GM12878 (cell line): Measurements from ENCODE around the gene ARHGEF17. TPM values are rescaled to one million over a fixed set of nuclear protein-coding genes. Genes with fewer than 3 reads are reported as not detected.

Experiments used
- BHLHE40 ChIP-seq, 2 experiments: fragments of 450-650 bp in 1 of 2; IDR thresholded peaks; 2 replicates each; pipeline ENCODE4 v1.6.1; 2011 to 2017; ENCODE audit warnings: low read depth in 2 of 2, borderline replicate concordance in 1 of 2, improper control_type of control experiment in 1 of 2, low read length in 1 of 2, mild to moderate bottlenecking in 1 of 2
- CBFB ChIP-seq: IDR thresholded peaks from 2 replicates; pipeline ENCODE4 v1.6.1; 2016; ENCODE audit warnings: antibody characterized with exemption, low read depth
- DPF2 ChIP-seq: fragments of 450-650 bp; IDR thresholded peaks from 2 replicates; pipeline ENCODE4 v1.6.1; 2017; ENCODE audit warnings: mild to moderate bottlenecking
- EP300 ChIP-seq, 2 experiments: fragments of 150-350 bp in 1 of 2; IDR thresholded peaks; 2 replicates each; pipeline ENCODE4 v1.6.1; 2011 to 2012; ENCODE audit warnings: low read depth in 2 of 2, low read length in 2 of 2, borderline replicate concordance in 1 of 2, improper control_type of control experiment in 1 of 2, inconsistent platforms in 1 of 2; ENCODE audit not compliant: control insufficient read depth in 1 of 2
- GATAD2B ChIP-seq: fragments of 450-650 bp; conservative IDR thresholded peaks from 2 replicates; pipeline ENCODE4 v1.6.1; 2017; ENCODE audit warnings: low read depth, mild to moderate bottlenecking, moderate library complexity
- HDAC2 ChIP-seq: fragments of 200-600 bp; sonication (generic); IDR thresholded peaks from 2 replicates; pipeline ENCODE4 v1.6.1; 2017
- KDM1A ChIP-seq: fragments of 200-600 bp; sonication (generic); IDR thresholded peaks from 2 replicates; pipeline ENCODE4 v1.6.1; 2016; ENCODE audit warnings: borderline replicate concordance
- MTA2 ChIP-seq: fragments of 450-650 bp; IDR thresholded peaks from 2 replicates; pipeline ENCODE4 v1.6.1; 2016; ENCODE audit warnings: low read depth, mild to moderate bottlenecking, moderate library complexity
- NFYB ChIP-seq: IDR thresholded peaks from 2 replicates; pipeline ENCODE4 v1.6.1; 2011; ENCODE audit warnings: low read depth, mild to moderate bottlenecking, low read length, improper control_type of control experiment, moderate library complexity; ENCODE audit not compliant: insufficient read depth
- PAX5 ChIP-seq: IDR thresholded peaks from 2 replicates; pipeline ENCODE4 v1.6.1; 2011; ENCODE audit warnings: low read depth, low read length, borderline replicate concordance
- POLR2AphosphoS5 ChIP-seq: IDR thresholded peaks from 2 replicates; pipeline ENCODE4 v1.6.1; 2011; ENCODE audit warnings: mild to moderate bottlenecking, low read length, inconsistent platforms
- RCOR1 ChIP-seq: conservative IDR thresholded peaks from 2 replicates; pipeline ENCODE4 v1.6.1; 2012; ENCODE audit warnings: low read depth, low read length, improper control_type of control experiment
- SREBF2 ChIP-seq: IDR thresholded peaks from 2 replicates; pipeline ENCODE4 v1.6.1; 2012; ENCODE audit warnings: mild to moderate bottlenecking, low read length
- TAF1 ChIP-seq: IDR thresholded peaks from 2 replicates; pipeline ENCODE4 v1.6.1; 2011; ENCODE audit warnings: mild to moderate bottlenecking, low read depth, low read length, borderline replicate concordance
- polyA plus RNA-seq, 11 experiments: library from polyadenylated mRNA; depleted of rRNA in 4 of 11; unstranded in 6 of 11; stranded (reverse) in 5 of 11; fragments of >200 nt; fragmentation: Nextera tagmentation in 4 of 11; fragmentation: Illumina TruSeq in 1 of 11; extraction: Ambion mirVana in 4 of 11; extraction: Trizol in 1 of 11; gene quantifications; 1 replicate in 1 of 11; 2 replicates in 10 of 11; pipeline versions ENCODE4 v1.2.1 to v1.2.3, GENCODE V29; 2011 to 2016; ENCODE audit warnings: inconsistent platforms in 2 of 11, missing spikeins in 2 of 11, low read depth in 1 of 11
- total RNA-seq, 4 experiments: library from RNA; depleted of rRNA in 3 of 4; stranded (reverse); fragments of >200 nt in 3 of 4; fragmentation: Illumina TruSeq in 1 of 4; extraction: Trizol in 1 of 4; gene quantifications; 2 replicates each; pipeline versions ENCODE4 v1.2.1 to v1.2.3, GENCODE V29; 2013 to 2021
- TF ChIP-seq, protein P1 (sequence below): fragments of 450-650 bp; formaldehyde crosslinking; IDR thresholded peaks from 2 replicates; pipeline ENCODE4 v1.5.0; 2022; ENCODE audit warnings: mild to moderate bottlenecking, missing genetic modification characterization
- TF ChIP-seq, protein P2 (sequence below): IDR thresholded peaks from 2 replicates; pipeline ENCODE4 v1.6.1; 2012; ENCODE audit warnings: improper control_type of control experiment, low read depth, low read length; ENCODE audit not compliant: insufficient replicate concordance
- TF ChIP-seq, protein P3 (sequence below): IDR thresholded peaks from 2 replicates; pipeline ENCODE4 v1.6.1; 2012; ENCODE audit warnings: low read depth, low read length, improper control_type of control experiment
- TF ChIP-seq, protein P4 (sequence below), 3 experiments: IDR thresholded peaks in 2 of 3; conservative IDR thresholded peaks in 1 of 3; 2 replicates each; pipeline ENCODE4 v1.5.1; 2011; ENCODE audit warnings: low read depth in 3 of 3, low read length in 3 of 3, mild to moderate bottlenecking in 3 of 3, control low read depth in 2 of 3, moderate library complexity in 2 of 3, inconsistent platforms in 1 of 3, mixed read lengths in 1 of 3; ENCODE audit not compliant: control insufficient read depth in 2 of 3, insufficient read depth in 1 of 3; ENCODE audit errors: extremely low read depth in 1 of 3

Gene ARHGEF17
- total and polyA plus RNA-seq, 10 of the 15 experiments (the other 5 are each of a cell fraction or from before 2014, with no cell fraction given) = 0.15 to 11.0 (median 1.7) TPM

DNA sequence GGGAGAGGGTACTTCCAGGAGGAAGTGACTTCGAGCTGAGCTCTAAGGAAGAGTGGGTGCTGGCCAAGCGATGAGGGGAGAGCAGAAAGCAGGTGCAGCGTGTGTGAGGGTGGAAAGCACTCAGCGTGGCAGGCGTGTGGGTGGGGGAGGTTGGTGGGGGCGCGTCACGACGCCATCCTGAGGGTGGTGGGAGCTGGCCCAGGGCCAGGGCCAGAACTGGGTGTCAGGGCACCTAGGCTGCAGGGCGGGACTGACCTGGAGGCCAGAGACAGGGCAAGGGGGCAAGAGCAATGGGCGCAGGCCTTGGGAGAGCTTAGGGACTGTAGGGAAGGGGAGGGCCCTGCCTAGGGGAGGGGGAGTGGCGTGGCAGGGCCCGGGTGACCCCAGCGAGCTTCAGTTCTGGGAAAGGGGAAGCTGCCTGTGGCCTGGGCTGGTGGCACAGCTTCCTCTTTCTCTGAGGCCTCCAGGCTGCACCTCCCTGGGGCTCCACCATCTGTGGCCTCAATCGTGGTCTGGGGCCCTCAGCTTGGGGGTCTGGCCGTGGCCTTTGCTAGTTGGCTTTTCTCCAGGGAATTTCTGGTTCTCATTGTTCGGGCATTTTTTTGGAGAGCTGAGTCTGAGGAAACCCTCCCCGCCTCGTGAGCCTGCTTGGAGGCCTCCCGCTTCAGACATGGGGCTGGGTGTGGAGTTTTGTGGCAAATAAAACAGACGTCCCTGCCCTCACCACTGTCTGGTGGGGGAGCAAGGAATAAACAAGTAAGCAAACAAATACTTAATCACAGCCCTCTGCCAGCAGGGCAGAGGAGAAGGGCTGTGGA, 77.0 kb downstream of the ARHGEF17 start (continued):
- TF ChIP-seq, protein P1, sequence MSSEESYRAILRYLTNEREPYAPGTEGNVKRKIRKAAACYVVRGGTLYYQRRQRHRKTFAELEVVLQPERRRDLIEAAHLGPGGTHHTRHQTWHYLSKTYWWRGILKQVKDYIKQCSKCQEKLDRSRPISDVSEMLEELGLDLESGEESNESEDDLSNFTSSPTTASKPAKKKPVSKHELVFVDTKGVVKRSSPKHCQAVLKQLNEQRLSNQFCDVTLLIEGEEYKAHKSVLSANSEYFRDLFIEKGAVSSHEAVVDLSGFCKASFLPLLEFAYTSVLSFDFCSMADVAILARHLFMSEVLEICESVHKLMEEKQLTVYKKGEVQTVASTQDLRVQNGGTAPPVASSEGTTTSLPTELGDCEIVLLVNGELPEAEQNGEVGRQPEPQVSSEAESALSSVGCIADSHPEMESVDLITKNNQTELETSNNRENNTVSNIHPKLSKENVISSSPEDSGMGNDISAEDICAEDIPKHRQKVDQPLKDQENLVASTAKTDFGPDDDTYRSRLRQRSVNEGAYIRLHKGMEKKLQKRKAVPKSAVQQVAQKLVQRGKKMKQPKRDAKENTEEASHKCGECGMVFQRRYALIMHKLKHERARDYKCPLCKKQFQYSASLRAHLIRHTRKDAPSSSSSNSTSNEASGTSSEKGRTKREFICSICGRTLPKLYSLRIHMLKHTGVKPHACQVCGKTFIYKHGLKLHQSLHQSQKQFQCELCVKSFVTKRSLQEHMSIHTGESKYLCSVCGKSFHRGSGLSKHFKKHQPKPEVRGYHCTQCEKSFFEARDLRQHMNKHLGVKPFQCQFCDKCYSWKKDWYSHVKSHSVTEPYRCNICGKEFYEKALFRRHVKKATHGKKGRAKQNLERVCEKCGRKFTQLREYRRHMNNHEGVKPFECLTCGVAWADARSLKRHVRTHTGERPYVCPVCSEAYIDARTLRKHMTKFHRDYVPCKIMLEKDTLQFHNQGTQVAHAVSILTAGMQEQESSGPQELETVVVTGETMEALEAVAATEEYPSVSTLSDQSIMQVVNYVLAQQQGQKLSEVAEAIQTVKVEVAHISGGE (CRISPR knock-in tag) = no peak
- TF ChIP-seq CBFB = 0 out of 2 replicates have a peak, but pooled peaks have one; percentile 62
- TF ChIP-seq, protein P2, sequence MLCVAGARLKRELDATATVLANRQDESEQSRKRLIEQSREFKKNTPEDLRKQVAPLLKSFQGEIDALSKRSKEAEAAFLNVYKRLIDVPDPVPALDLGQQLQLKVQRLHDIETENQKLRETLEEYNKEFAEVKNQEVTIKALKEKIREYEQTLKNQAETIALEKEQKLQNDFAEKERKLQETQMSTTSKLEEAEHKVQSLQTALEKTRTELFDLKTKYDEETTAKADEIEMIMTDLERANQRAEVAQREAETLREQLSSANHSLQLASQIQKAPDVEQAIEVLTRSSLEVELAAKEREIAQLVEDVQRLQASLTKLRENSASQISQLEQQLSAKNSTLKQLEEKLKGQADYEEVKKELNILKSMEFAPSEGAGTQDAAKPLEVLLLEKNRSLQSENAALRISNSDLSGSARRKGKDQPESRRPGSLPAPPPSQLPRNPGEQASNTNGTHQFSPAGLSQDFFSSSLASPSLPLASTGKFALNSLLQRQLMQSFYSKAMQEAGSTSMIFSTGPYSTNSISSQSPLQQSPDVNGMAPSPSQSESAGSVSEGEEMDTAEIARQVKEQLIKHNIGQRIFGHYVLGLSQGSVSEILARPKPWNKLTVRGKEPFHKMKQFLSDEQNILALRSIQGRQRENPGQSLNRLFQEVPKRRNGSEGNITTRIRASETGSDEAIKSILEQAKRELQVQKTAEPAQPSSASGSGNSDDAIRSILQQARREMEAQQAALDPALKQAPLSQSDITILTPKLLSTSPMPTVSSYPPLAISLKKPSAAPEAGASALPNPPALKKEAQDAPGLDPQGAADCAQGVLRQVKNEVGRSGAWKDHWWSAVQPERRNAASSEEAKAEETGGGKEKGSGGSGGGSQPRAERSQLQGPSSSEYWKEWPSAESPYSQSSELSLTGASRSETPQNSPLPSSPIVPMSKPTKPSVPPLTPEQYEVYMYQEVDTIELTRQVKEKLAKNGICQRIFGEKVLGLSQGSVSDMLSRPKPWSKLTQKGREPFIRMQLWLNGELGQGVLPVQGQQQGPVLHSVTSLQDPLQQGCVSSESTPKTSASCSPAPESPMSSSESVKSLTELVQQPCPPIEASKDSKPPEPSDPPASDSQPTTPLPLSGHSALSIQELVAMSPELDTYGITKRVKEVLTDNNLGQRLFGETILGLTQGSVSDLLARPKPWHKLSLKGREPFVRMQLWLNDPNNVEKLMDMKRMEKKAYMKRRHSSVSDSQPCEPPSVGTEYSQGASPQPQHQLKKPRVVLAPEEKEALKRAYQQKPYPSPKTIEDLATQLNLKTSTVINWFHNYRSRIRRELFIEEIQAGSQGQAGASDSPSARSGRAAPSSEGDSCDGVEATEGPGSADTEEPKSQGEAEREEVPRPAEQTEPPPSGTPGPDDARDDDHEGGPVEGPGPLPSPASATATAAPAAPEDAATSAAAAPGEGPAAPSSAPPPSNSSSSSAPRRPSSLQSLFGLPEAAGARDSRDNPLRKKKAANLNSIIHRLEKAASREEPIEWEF = no peak
- no peak for TF ChIP-seq HDAC2
- TF ChIP-seq NFYB = no peak
- TF ChIP-seq, protein P3, sequence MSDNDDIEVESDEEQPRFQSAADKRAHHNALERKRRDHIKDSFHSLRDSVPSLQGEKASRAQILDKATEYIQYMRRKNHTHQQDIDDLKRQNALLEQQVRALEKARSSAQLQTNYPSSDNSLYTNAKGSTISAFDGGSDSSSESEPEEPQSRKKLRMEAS = peak; percentile 56; the same call in 1 of the 2 replicates
- TF ChIP-seq RCOR1 = no peak; the same call in 1 of the 2 replicates
- TF ChIP-seq, protein P4, sequence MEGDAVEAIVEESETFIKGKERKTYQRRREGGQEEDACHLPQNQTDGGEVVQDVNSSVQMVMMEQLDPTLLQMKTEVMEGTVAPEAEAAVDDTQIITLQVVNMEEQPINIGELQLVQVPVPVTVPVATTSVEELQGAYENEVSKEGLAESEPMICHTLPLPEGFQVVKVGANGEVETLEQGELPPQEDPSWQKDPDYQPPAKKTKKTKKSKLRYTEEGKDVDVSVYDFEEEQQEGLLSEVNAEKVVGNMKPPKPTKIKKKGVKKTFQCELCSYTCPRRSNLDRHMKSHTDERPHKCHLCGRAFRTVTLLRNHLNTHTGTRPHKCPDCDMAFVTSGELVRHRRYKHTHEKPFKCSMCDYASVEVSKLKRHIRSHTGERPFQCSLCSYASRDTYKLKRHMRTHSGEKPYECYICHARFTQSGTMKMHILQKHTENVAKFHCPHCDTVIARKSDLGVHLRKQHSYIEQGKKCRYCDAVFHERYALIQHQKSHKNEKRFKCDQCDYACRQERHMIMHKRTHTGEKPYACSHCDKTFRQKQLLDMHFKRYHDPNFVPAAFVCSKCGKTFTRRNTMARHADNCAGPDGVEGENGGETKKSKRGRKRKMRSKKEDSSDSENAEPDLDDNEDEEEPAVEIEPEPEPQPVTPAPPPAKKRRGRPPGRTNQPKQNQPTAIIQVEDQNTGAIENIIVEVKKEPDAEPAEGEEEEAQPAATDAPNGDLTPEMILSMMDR (IDR thresholded peaks at IDR 0.05 in 2 of 3, conservative IDR thresholded peaks at IDR 0.05 in 1 of 3; ENCODE audit: control insufficient read depth in 2 of 3, extremely low read depth in 1 of 3, insufficient read depth in 1 of 3, low read depth in 3 of 3, low read length in 3 of 3) = no peak
- no peak for TF ChIP-seq KDM1A
- TF ChIP-seq SREBF2 = no peak
- TF ChIP-seq DPF2 = peak; percentile 87
- TF ChIP-seq GATAD2B = peak; percentile 90
- peak; percentile 30 to 56; a peak in 1 of 4 replicates for TF ChIP-seq BHLHE40 (IDR thresholded peaks at IDR 0.05; ENCODE audit: borderline replicate concordance in 1 of 2, low read depth in 2 of 2, low read length in 1 of 2)
- TF ChIP-seq MTA2 = peak; percentile 76
- TF ChIP-seq PAX5 = peak; percentile 81; the same call in 1 of the 2 replicates
- no peak for TF ChIP-seq TAF1
- TF ChIP-seq POLR2AphosphoS5 = peak; percentile 65; the same call in 1 of the 2 replicates
- peak; percentile 11 to 67; a peak in 3 of 4 replicates for TF ChIP-seq EP300 (IDR thresholded peaks at IDR 0.05; ENCODE audit: borderline replicate concordance in 1 of 2, control insufficient read depth in 1 of 2, low read depth in 2 of 2, low read length in 2 of 2)
